H9 (cell line): ENCODE results near the gene IER5L. TPM values are rescaled to one million over a fixed set of nuclear protein-coding genes. Genes with fewer than 3 reads are reported as not detected.

Experiments used
- DNase-seq: peaks from one replicate; pipeline ENCODE4 v3.0.0-alpha.2; 2017
- H2AFZ ChIP-seq: one replicate; pipeline ENCODE4 v1.6.1; 2013; ENCODE audit warnings: mild to moderate bottlenecking, low read length, control low read depth, moderate library complexity
- H2AK5ac ChIP-seq: 2 replicates; pipeline ENCODE4 v1.6.1; 2013; ENCODE audit warnings: low read length, control low read depth, mixed read lengths; ENCODE audit not compliant: insufficient read length
- H2BK120ac ChIP-seq: one replicate; pipeline ENCODE4 v1.6.1; 2013; ENCODE audit warnings: low read depth, mild to moderate bottlenecking, low read length, control low read depth, inconsistent platforms; ENCODE audit not compliant: poor library complexity, severe bottlenecking
- H2BK12ac ChIP-seq: 2 replicates; pipeline ENCODE4 v1.6.1; 2013; ENCODE audit warnings: low read length, control low read depth, mixed read lengths, low read depth; ENCODE audit not compliant: insufficient read length
- H2BK15ac ChIP-seq: 2 replicates; pipeline ENCODE4 v1.6.1; 2013; ENCODE audit warnings: low read depth, low read length, control low read depth
- H2BK20ac ChIP-seq: one replicate; pipeline ENCODE4 v1.6.1; 2013; ENCODE audit warnings: low read depth, mild to moderate bottlenecking, low read length, control low read depth, inconsistent platforms; ENCODE audit not compliant: poor library complexity, severe bottlenecking
- H2BK5ac ChIP-seq: 2 replicates; pipeline ENCODE4 v1.6.1; 2013; ENCODE audit warnings: low read length, control low read depth, mixed read lengths; ENCODE audit not compliant: insufficient read length
- H3K14ac ChIP-seq: 2 replicates; pipeline ENCODE4 v1.6.1; 2013; ENCODE audit warnings: low read length, control low read depth; ENCODE audit not compliant: insufficient read depth
- H3K18ac ChIP-seq: 2 replicates; pipeline ENCODE4 v1.6.1; 2013; ENCODE audit warnings: low read depth, mild to moderate bottlenecking, mixed read lengths, low read length, control low read depth; ENCODE audit not compliant: insufficient read length
- H3K23ac ChIP-seq: 2 replicates; pipeline ENCODE4 v1.6.1; 2013; ENCODE audit warnings: low read length, control low read depth, mixed read lengths, low read depth; ENCODE audit not compliant: insufficient read length
- H3K23me2 ChIP-seq: 2 replicates; pipeline ENCODE4 v1.6.1; 2013; ENCODE audit warnings: low read depth, mild to moderate bottlenecking, mixed read lengths, low read length, control low read depth; ENCODE audit not compliant: insufficient read length, poor library complexity, severe bottlenecking
- H3K27ac ChIP-seq: 2 replicates; pipeline ENCODE4 v1.5.1; 2013; ENCODE audit warnings: low read length, control low read depth, mixed read lengths, low read depth; ENCODE audit not compliant: insufficient read length
- H3K27me3 ChIP-seq: 2 replicates; pipeline ENCODE4 v1.6.1; 2013; ENCODE audit warnings: low read length, control low read depth, inconsistent platforms; ENCODE audit not compliant: insufficient read depth
- H3K4ac ChIP-seq: 2 replicates; pipeline ENCODE4 v1.6.1; 2013; ENCODE audit warnings: low read depth, mild to moderate bottlenecking, control low read depth, inconsistent platforms, low read length, moderate library complexity
- H3K4me1 ChIP-seq: 2 replicates; pipeline ENCODE4 v1.6.1; 2013; ENCODE audit warnings: low read length, control low read depth, inconsistent platforms; ENCODE audit not compliant: insufficient read depth
- H3K4me2 ChIP-seq: 2 replicates; pipeline ENCODE4 v1.6.1; 2013; ENCODE audit warnings: low read length, control low read depth, mixed read lengths; ENCODE audit not compliant: insufficient read length, insufficient read depth
- H3K56ac ChIP-seq: 2 replicates; pipeline ENCODE4 v1.6.1; 2013; ENCODE audit warnings: low read depth, mild to moderate bottlenecking, mixed read lengths, low read length, control low read depth; ENCODE audit not compliant: insufficient read length
- H3K79me1 ChIP-seq: 2 replicates; pipeline ENCODE4 v1.6.1; 2013; ENCODE audit warnings: low read depth, mild to moderate bottlenecking, moderate library complexity, low read length, control low read depth, inconsistent platforms; ENCODE audit not compliant: insufficient read depth, poor library complexity, severe bottlenecking
- H3K79me2 ChIP-seq: 2 replicates; pipeline ENCODE4 v1.6.1; 2013; ENCODE audit warnings: low read length, control low read depth, inconsistent platforms; ENCODE audit not compliant: insufficient read depth
- H3K9ac ChIP-seq: 2 replicates; pipeline ENCODE4 v1.6.1; 2013; ENCODE audit warnings: low read length, control low read depth, mixed read lengths; ENCODE audit not compliant: insufficient read length; ENCODE audit errors: extremely low read depth
- H3K9me3 ChIP-seq: one replicate; pipeline ENCODE4 v1.6.1; 2013; ENCODE audit warnings: low read depth, low read length, inconsistent platforms; ENCODE audit not compliant: control insufficient read depth
- H3T11ph ChIP-seq: one replicate; pipeline ENCODE4 v1.6.1; 2013; ENCODE audit warnings: mild to moderate bottlenecking, low read length, control low read depth, inconsistent platforms
- H4K20me1 ChIP-seq: one replicate; pipeline ENCODE4 v1.6.1; 2013; ENCODE audit not compliant: control insufficient read depth, insufficient read length, insufficient read depth
- H4K5ac ChIP-seq: 2 replicates; pipeline ENCODE4 v1.6.1; 2013; ENCODE audit warnings: low read depth, mild to moderate bottlenecking, mixed read lengths, low read length, control low read depth; ENCODE audit not compliant: insufficient read length
- H4K8ac ChIP-seq: replicated peaks from 2 replicates; pipeline ENCODE4 v1.6.1; 2013; ENCODE audit warnings: low read length, control low read depth, mixed read lengths, low read depth; ENCODE audit not compliant: insufficient read length
- H4K91ac ChIP-seq: 2 replicates; pipeline ENCODE4 v1.6.1; 2013; ENCODE audit warnings: low read depth, mild to moderate bottlenecking, moderate library complexity, mixed read lengths, low read length, control low read depth; ENCODE audit not compliant: insufficient read length
- H3K27ac Mint-ChIP-seq, 3 experiments: 2 replicates in 2 of 3; 3 replicates in 1 of 3; pipeline ENCODE4 v1.8.0; 2020 to 2021; ENCODE audit warnings: mixed read lengths in 3 of 3, mild to moderate bottlenecking in 1 of 3, moderate library complexity in 1 of 3
- H3K27me3 Mint-ChIP-seq: 2 replicates; pipeline ENCODE4 v1.8.0; 2021; ENCODE audit warnings: low read depth, mild to moderate bottlenecking, moderate library complexity, mixed read lengths
- H3K36me3 Mint-ChIP-seq, 3 experiments: 2 replicates in 2 of 3; 3 replicates in 1 of 3; pipeline ENCODE4 v1.8.0; 2020 to 2021; ENCODE audit warnings: low read depth in 3 of 3, mixed read lengths in 3 of 3; ENCODE audit not compliant: insufficient read depth in 1 of 3
- H3K4me1 Mint-ChIP-seq, 2 experiments: 2 replicates each; pipeline ENCODE4 v1.8.0; 2020; ENCODE audit warnings: mixed read lengths in 2 of 2
- H3K4me3 Mint-ChIP-seq, 2 experiments: 2 replicates in 1 of 2; 3 replicates in 1 of 2; pipeline ENCODE4 v1.8.0; 2020 to 2021; ENCODE audit warnings: mild to moderate bottlenecking in 2 of 2, mixed read lengths in 2 of 2, moderate library complexity in 1 of 2
- H3K9me3 Mint-ChIP-seq, 2 experiments: 2 replicates in 1 of 2; 3 replicates in 1 of 2; pipeline ENCODE4 v1.8.0; 2020; ENCODE audit warnings: mild to moderate bottlenecking in 2 of 2, mixed read lengths in 2 of 2, moderate library complexity in 1 of 2
- WGBS: extraction: QIAGEN DNeasy Blood & Tissue Kit; methylation state at CpG from one replicate; pipeline ENCODE4 v1.1.7; 2013; ENCODE audit warnings: missing lambda C conversion rate, low lambda C conversion rate, mixed read lengths; ENCODE audit not compliant: insufficient read length; ENCODE audit errors: extremely low coverage; 5-methylcytosine and 5-hydroxymethylcytosine counted together
- total RNA-seq: library from RNA; stranded (reverse); gene quantifications from 2 replicates; pipeline ENCODE4 v1.2.1, GENCODE V29; 2021
- TF ChIP-seq, protein P1 (sequence below): fragments of 200-600 bp; sonication (generic); conservative IDR thresholded peaks from 3 replicates; pipeline ENCODE4 v1.8.0; 2021; ENCODE audit warnings: antibody characterized with exemption, mild to moderate bottlenecking

Gene IER5L
- total RNA-seq, 1 experiment from 2014 or later = 1.0 TPM

DNA sequence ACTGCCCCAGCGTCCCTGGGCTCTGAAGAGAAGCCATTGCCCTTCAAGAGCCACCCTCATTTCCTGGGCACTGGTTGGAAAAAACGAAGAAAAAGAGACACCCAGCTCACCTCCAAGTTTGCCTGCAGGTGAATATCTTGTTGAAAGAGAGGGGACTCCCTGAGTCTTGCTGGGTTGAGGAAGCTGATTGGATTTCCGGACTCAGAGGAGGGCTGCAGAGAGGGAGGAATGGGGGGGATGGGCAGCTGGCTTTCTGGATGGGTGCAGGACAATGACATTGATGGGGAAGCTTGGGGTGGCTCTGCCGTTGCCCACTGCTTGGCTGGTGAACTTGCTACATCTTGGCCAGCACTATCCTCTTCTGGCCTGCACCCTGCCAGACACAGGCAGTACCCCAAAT, 31.0 kb upstream of the IER5L start:
- H3K4me1 ChIP-seq = no peaks in the 10 kb centered on the region; the same call in 1 of the 2 replicates
- H4K91ac ChIP-seq = no peak overlapping the region
- H3K14ac ChIP-seq = peak overlapping the region; percentile 96
- no peak overlapping the region for H3K23ac ChIP-seq
- no peak overlapping the region for H4K8ac ChIP-seq
- H3K27ac ChIP-seq = peak overlapping the region; percentile 71
- peaks cover 2% of the 10 kb centered on the region for H4K20me1 ChIP-seq
- H3K27ac Mint-ChIP-seq = peak overlapping the region; percentile 97 to 99 (median 98)
- H3K4me2 ChIP-seq = peak overlapping the region; percentile 98
- no peak overlapping the region for H2BK5ac ChIP-seq
- no peak overlapping the region for H2BK15ac ChIP-seq
- peak overlapping the region; percentile 53 for H4K5ac ChIP-seq
- H3K9me3 Mint-ChIP-seq = no peaks in the 10 kb centered on the region; a peak in 1 of 5 replicates
- peaks cover 3% of the 10 kb centered on the region; the same call in 1 of the 2 replicates for H3K79me2 ChIP-seq
- H3T11ph ChIP-seq = no peak overlapping the region
- no CpG with 5 or more reads among the region's 4 CpGs for WGBS
- peaks cover 0 to 12% (median 9%) of the 10 kb centered on the region in 3 experiments; a peak in 4 of 7 replicates for H3K36me3 Mint-ChIP-seq
- H2BK120ac ChIP-seq = no peak overlapping the region
- no peak overlapping the region for H2AFZ ChIP-seq
- H2BK12ac ChIP-seq = no peak overlapping the region
- no peak overlapping the region for H2AK5ac ChIP-seq
- H2BK20ac ChIP-seq = no peak overlapping the region
- H3K27me3 Mint-ChIP-seq = peaks cover 9% of the 10 kb centered on the region
- H3K27me3 ChIP-seq = no peaks in the 10 kb centered on the region
- H3K4me3 Mint-ChIP-seq = peak overlapping the region; percentile 89 to 92
- TF ChIP-seq, protein P1, sequence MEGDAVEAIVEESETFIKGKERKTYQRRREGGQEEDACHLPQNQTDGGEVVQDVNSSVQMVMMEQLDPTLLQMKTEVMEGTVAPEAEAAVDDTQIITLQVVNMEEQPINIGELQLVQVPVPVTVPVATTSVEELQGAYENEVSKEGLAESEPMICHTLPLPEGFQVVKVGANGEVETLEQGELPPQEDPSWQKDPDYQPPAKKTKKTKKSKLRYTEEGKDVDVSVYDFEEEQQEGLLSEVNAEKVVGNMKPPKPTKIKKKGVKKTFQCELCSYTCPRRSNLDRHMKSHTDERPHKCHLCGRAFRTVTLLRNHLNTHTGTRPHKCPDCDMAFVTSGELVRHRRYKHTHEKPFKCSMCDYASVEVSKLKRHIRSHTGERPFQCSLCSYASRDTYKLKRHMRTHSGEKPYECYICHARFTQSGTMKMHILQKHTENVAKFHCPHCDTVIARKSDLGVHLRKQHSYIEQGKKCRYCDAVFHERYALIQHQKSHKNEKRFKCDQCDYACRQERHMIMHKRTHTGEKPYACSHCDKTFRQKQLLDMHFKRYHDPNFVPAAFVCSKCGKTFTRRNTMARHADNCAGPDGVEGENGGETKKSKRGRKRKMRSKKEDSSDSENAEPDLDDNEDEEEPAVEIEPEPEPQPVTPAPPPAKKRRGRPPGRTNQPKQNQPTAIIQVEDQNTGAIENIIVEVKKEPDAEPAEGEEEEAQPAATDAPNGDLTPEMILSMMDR = no peak
- DNase-seq = peak; percentile 54
- H3K4ac ChIP-seq = no peak overlapping the region
- no peak overlapping the region for H3K56ac ChIP-seq
- no peaks in the 10 kb centered on the region for H3K79me1 ChIP-seq
- H3K23me2 ChIP-seq = peaks cover 7% of the 10 kb centered on the region
- H3K18ac ChIP-seq = peak overlapping the region; percentile 68
- peaks cover 30 to 48% of the 10 kb centered on the region in 2 experiments for H3K4me1 Mint-ChIP-seq
- H3K9me3 ChIP-seq = no peaks in the 10 kb centered on the region
- peak overlapping the region; percentile 72 for H3K9ac ChIP-seq
